GM12892 (cell line): ENCODE results near the gene SECTM1.

Experiments
- POLR2A ChIP-seq: IDR thresholded peaks from 2 replicates; pipeline ENCODE4 v1.6.1; 2011; ENCODE audit warnings: low read depth, low read length, control low read depth
- POLR2AphosphoS5 ChIP-seq: IDR thresholded peaks from 2 replicates; pipeline ENCODE4 v1.6.1; 2011; ENCODE audit warnings: low read depth, low read length, control low read depth
- TAF1 ChIP-seq: IDR thresholded peaks from 2 replicates; pipeline ENCODE4 v1.6.1; 2011; ENCODE audit warnings: low read depth, mild to moderate bottlenecking, control low read depth, low read length, borderline replicate concordance

GRCh38 chr17:82371333-82372248, 38.0 kb upstream of the SECTM1 start, which contains the start of gene UTS2R:
- no peak for TF ChIP-seq TAF1
- TF ChIP-seq POLR2AphosphoS5 = no peak
- TF ChIP-seq POLR2A = no peak
